ENCODE data around the gene DDX5.
A peak's percentile ranks its signal among the peaks of the same experiment; 100 is the strongest.

Gene DDX5

DNA sequence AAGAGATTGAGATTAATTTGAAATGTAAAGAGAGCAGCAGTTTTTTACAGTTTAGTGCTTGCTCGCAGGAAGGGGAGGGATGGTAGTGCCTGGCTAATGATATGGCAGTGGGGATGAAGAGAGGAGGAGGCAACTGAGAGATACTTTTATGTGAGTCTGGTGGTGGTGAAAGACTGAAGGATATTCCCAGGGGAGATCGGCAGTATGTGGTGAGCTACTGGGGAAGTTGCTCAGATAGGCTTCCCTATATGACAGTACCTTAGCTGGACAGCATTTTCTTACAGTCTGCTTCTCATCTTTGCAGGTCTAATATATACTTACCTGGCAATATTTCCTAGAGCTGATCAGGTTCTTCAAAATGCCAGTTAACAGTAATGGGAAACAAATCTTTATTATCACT, 9.3 kb upstream of the DDX5 start:
- FAIRE-seq: no peak
- no peak for DNase-seq (ENCODE audit: extremely low spot score, insufficient read length, low read depth)

DNA sequence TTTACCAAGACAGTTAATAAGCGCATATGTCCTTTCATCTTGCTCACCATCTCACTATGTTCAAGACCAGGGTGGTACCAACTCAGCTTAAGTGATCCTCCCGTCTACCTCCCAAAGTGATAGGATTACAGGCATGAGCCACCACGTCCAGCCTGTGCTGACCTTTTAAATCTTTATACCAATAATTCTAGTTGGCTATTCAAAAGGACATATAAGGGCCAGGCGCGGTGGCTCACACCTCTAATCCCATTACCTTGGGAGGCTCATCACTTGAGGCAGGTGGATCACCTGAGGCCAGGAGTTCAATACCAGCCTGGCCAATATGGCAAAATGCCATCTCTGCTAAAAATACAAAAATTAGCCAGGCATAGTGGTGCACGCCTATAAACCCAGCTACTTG, 3.1 kb upstream of the DDX5 start:
- no peak for DNase-seq (ENCODE audit: extremely low spot score, insufficient read length, low read depth)
- FAIRE-seq: no peak

DNA sequence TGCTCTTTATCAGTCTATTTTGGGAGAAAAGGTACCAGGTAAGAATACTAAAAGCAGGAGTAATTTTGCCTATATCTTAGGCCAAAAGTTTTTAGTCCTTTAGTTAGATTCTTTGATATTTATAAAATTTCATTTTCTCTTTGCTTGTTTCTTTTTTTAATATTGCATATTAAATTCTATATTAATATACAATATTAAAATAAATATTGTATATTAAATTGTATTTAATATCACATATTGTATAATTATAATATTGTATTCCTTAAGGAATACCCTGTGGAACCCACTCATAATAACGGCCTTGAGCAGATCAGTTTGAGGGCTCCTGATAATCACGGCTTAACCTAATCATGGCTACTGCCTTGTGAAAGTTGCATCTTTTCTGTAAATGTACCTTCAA, 2.6 kb upstream of the DDX5 start:
- no peak for DNase-seq (ENCODE audit: extremely low spot score, insufficient read length, low read depth)
- no peak for FAIRE-seq

DNA sequence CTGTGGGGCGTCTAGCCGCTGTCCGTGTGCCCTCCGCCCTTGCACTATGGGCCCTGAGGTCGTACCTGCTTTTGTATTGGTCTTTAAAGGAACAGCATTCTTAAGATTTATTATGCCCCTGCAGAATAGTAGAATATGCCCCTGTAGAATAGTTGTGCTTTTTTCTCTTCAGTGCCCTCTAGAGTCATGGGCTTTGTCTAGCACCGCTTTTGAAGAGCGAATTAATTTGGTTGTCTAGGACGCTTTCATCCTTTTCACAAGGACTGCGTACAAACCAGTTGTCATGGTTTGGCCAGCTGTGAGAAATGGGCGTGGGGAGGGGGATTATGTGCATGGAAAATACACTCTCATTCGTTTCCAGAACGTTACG, 1.3 kb upstream of the DDX5 start:
- DNase-seq (ENCODE audit: extremely low spot score, insufficient read length, low read depth) (no peak), FAIRE-seq (peak; percentile 67)

DNA sequence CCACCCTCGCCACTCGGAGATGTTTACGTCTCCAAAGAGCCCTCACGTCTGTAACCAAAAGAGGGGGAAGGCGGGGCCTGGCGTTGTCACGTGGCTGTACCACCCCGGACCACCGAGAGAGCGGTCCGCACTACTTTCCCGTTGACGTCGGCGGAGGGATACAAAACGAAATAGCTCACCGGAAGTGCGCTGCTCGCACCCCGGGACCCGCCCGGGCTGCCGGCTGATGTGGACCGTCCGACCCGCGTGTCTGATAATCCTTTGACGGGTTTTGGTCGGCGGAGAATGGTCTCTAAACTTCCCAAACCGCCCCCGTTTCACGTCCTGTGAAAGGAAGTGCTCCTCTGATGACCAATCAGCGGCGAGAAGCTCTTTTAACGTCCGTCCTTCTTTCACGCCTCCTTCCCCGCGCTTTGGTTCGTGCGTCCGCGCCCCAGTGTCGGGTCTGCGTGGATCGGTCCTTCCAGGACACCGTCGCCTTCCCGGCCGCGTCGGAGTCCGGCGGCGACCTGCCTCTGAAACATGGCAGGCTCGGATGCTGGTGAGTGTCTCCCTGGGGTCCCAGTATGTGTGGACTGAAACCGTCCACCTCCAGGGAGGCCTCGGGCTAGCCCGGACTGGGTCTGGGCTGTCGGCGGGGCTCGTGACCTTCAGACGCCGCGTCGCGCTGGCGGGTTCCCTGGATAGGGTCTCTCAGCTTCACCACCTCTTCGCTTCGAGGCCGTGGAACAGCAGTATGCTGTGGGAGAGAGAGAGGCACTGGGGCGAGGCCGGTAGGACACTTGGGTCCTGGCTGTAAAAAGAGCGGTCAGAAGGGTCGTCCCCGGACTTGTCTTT, 705 bp upstream of the DDX5 start, which contains the start of gene CEP95:
TSS of gene CEP95 (plus strand) at position 402 of the 837 bp plus-strand sequence. CDS start at position 523, 121 bp downstream.
- peak; percentile 90 for FAIRE-seq
- peak; percentile 82 for DNase-seq (ENCODE audit: extremely low spot score, insufficient read length, low read depth)

DNA sequence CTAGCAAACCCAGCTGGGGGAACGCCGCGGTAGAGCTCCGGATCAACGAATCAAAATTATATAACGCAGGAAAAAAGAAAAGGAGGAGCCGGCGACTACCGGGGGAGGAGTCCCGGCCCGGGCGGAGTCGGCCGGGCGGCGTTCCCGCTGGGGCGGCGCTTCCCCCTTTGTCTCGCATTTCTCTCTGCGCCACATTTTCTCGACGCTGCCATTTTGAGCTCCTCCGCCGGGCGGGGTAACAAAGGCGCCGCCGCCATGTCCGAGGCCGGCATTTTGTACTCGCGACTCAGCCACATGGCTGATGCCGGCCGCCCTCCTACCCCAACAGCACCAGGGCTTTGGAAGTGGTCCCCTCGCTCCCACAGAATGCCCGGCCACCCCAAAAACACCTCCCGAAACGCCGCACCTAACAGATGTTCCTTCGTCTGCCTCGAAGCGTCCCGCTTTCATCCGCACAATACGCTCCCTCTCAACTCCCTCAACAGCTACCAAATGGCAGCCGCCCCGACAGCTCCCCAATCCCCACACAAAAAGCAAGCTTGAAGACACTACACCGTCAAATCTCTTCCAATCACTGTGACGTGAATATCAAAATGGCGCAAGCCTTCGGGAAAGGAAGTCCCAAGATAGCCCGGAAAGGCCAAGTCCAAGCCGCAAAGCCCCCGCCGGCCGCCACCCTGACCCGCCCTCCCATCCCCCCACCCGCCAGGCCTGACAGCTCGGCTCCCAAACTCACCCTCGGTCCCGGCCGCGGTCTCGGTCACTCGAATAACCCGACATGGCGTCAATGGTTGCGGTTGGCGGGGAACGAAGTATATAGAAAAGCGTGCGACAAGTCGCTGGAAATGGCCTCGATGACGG, 519 bp downstream of the DDX5 start:
- DNase-seq (ENCODE audit: extremely low spot score, insufficient read length, low read depth): no peak

DNA sequence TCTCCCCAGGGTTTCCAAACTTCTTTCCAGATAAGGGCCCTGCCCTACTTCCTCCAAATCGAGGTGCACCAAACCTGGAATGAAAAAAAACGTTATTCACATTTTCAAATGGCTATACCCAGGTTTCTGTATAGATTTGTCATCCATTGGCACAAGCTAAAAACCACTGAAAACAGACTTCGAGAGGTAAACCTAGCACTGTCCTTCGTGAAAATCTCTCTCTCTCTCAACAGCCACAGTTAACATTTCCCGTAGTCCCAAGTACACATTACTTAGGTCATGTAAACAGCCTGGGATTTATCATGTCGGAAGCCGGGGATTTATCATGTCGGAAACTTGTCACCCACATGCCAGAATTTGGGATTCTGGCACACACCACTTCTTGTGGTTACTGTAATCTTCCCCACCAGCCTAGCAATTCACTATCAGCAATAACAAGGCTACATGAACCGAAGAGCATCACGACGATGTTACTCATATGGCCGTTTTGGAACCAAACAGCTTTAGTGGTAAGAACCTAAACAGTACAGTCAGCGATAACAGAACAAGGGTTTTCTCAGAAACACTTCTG, 1.2 kb downstream of the DDX5 start:
- DNase-seq (ENCODE audit: extremely low spot score, insufficient read length, low read depth): no peak
- FAIRE-seq: no peak

More for the DNA sequence above, 519 bp downstream of the DDX5 start:
- FAIRE-seq: peak; percentile 65

DNA sequence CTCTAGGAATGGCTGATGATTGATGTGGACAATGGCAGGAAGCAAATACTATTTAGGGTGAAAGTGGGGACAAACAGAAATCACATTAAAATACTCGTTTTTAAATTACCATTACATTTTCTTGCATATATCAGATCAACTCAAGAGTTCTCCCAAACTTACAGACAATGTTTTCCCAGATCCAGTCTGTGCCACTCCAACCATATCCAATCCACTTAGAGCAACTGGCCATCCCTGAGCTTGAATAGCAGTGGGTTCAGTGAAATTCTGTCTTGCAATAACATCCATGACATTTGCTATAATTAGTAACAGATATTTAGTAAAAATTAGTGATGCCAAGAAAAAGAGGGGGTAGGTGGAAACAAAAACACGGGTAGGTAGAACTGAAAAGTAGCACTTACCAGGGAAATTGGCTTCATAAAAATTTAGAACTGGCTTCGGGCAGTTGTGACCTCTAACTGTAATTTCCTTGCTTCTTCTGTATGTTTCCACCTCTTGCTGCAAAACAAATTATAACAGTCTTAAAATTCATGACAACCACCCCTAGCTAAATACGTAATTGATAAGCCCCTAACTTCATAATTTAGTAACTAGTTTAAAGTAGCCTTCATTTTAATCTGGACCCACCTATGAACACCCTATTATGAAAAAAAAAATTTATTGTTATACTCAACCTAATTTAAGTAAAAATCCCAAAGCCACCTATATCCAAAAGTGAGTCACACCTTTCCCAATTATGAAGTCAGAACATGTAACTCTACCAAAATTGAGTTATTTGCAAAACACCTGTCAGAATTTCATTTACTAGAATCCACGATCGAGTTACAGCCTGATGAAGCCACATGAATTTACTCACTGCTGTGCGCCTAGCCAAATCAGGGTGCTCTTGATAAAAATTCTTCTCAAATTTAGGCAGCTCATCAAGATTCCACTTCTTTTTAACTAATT, 2.0 kb downstream of the DDX5 start:
- FAIRE-seq (no peak), DNase-seq (ENCODE audit: extremely low spot score, insufficient read length, low read depth) (no peak)

DNA sequence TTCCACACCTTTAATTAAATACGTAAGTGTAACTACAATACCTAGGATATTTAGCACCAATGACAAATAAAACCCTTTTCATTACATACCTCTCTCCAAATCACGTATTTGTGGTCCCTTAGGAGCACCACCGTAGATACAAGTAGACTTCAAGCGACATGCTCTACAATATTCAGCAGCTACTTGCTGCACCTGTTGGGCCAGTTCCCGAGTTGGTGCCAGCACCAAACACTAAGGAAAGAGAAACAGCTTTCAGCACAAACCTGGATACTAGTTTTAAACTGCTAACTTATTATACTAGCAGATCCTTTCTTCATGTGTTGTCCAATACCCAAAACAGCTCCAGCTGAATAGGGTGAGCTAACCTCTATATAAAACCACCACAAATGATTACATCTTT, 2.7 kb downstream of the DDX5 start:
- no peak for FAIRE-seq
- DNase-seq (ENCODE audit: extremely low spot score, insufficient read length, low read depth): no peak

DNA sequence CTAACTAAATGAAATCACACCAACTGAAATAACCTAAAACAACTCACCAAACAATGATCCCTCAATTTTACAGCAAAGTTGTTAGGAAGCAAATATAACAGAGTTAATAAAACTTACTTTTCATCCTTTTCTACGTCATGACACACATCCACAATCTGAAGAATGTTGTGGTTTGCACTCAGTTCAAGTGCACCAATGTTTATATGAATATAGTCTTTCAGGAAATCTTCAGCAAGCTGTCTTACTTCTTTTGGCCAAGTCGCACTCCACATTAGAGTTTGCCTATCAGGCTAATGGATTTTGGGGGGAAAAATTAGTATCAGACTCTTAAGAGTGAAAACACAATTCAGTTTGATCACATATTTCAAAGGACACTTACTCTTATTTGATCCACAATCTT, 3.3 kb downstream of the DDX5 start:
- DNase-seq (ENCODE audit: extremely low spot score, insufficient read length, low read depth): no peak
- no peak for FAIRE-seq

DNA sequence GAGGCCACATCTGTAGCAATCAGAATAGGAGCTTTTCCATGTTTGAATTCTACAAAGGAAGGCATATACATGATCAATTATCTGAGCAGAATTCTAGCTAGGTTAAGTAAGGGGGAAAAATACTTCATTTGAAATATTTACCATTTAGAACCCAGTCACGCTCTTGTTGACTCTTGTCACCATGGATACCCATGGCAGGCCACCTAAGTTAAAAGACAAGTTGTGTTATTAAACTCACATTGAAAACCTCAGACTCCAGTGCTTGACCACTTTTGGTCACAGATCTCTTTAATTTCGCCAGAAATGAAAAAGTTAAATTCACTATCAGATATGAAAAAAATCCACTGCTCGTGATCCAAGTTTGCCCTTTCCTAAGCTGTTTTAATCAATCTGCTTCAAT, 4.1 kb downstream of the DDX5 start:
- no peak for DNase-seq (ENCODE audit: extremely low spot score, insufficient read length, low read depth)
- FAIRE-seq: no peak

DNA sequence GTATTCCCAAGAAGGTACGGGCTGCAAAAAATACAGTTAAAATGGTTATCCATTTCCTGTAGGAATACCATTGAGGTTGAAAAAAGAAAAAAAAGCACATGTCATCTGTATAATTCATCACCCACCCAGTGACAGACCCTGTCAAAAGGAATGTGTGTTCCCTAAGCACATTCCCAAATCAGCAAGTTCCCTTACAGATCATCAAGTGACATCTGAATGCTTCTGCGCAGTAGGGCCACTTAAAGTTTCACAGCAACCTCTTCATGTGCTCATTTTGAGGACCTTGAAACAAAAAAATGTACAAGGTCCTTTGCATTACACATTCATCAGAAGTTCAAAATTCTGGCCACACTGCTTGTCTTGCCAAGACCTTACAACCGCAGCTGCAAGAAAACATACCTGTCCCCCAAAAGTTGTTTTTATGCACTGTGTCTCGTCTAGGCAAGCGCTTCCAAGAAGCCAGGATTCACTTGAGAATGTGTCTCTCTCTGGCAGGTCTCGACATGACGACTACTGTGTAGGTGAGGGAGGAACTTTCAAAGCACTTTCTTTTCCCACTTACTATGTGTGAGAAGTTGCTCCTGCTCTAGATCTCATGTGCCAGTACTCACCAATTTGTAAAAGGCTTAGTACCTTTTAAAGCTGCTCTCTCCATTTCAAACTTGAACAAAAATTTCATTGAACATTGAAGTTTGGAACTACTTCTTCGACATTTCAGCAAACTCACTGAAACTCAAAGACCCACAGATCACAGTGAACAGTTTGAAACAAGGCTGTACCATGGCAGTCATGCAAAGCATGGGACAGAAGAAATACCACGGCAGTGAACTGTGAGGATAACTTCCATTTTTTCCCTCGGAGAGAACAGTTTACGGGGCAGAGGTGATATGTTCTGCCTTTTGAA, 5.0 kb downstream of the DDX5 start:
- no peak for DNase-seq (ENCODE audit: extremely low spot score, insufficient read length, low read depth)
- FAIRE-seq: no peak

DNA sequence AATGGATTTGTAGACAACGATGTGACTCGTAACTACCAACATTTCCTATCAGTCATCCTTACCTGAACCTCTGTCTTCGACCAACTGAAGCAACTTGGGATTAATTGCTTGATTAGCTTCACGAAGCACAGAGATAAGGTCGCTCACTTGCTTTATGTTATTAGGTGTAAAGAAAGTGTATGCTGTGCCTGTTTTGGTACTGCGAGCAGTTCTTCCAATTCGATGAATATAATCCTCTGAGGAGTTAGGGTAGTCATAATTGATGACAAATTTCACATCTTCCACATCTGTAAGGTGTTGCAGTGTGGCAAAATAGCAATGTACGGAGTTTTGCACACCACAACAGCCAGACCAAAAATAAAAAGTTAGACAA, 5.6 kb downstream of the DDX5 start:
- DNase-seq (ENCODE audit: extremely low spot score, insufficient read length, low read depth): no peak
- no peak for FAIRE-seq

DNA sequence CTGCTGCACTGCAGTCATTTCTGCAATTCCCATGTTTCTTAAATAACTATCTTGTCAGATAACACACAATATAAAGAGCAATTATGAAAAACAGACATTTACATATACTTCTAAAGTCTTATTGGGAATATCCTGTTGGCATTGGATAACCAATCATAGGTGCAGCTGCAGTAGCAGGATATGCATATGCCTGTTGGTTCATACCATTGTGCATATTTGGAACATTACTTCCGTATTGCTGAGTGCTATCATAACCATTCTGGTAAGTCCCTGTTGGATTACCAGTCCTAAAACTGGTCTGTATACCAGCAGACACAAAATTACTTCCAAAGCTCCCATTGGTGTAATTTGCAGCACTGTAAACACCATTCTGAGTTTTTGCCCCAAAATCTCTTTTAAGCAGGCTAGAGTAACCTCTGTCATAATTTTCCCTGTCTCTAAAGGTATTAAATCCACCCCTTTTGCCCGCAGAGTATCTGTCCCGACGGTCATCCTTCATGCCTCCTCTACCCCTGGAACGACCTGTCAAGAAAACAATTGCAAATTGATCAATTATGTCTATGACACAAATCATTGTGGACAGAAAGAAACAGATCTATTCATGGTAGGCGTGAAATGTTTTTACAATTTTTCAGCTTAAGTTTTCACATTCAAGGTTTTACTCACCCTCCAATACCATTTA, 6.1 kb downstream of the DDX5 start:
- DNase-seq (ENCODE audit: extremely low spot score, insufficient read length, low read depth): no peak

DNA sequence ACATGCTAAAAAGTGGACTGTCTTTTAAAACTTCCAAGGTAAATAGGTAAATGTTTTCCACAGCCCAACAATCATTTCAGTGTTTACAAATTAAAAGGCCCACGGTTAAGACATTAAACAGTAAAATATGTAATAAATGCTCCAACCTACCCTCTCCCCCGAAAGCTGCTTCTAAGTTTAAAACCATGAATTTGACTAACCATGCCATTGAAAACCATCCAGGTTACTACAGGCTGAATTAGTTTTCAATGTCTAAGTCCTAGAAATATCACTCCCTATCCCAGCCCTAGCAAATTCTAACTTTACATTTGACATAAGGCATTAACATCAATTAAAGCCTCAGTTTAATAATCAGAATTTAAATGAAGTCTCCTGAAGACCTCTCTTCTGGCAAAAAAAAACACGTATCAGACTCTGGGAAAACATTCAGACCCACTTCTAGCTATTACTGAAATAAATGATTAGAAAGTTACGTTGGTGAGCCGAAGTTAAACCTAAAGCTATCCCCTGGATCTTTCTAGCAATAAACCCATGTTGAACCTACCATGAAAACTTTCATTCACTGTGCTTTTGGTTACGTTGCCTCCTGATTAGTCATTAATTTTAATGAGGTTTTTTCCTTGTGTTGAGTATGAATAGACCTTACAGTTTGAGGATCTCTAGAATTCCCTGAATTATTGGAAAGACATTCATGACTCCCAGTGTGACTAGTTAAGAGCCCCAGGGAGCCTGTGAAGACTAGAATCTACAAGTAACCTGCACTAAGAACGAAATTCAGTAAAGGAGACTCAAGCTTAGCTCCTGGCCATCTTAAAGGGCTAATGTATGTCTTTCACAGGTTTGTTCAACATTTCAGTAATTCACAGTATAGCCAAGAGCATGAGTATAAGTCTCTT, 7.5 kb downstream of the DDX5 start:
- no peak for FAIRE-seq
- no peak for DNase-seq (ENCODE audit: extremely low spot score, insufficient read length, low read depth)

More for the DNA sequence above, 6.1 kb downstream of the DDX5 start:
- FAIRE-seq: no peak

DNA sequence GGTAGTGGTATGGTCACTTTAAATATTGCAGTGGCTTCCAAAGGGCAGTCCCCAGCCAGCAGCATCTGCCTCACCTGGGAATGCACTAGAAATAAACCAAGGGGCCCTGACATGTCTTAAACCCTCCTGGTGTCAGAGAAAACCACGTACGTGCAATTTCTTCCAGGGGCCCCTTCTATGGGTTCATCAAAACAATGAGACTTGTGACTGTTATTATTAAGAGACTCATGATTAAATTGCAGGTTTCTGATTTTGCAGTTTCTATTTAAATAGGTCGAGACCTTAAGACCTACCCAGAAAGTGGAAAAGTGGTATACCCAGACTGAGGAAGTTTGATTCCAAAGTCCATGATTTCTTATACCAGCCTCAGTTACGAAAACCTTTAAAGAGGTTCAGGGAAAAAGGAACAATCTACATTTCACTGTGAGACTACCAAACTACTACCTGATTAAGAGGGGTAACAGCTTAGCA, 8.5 kb downstream of the DDX5 start:
- DNase-seq (ENCODE audit: extremely low spot score, insufficient read length, low read depth) (no peak), FAIRE-seq (no peak)

Data from GM18507 (cell line).